Liver (tissue), 3 donors: Measurements from ENCODE around the gene TMEM178B.

Experiments used
- EGR1 ChIP-seq, 2 donors: IDR thresholded peaks; 2 replicates each; pipeline ENCODE4 v1.6.1; 2016 to 2018; ENCODE audit warnings: antibody characterized with exemption in 2 of 2, low read depth in 2 of 2
- FOXA1 ChIP-seq: IDR thresholded peaks from 2 replicates; pipeline ENCODE4 v1.6.1; 2016; ENCODE audit warnings: antibody characterized with exemption
- GABPA ChIP-seq, 2 donors: IDR thresholded peaks in 1 of 2; conservative IDR thresholded peaks in 1 of 2; 2 replicates each; pipeline ENCODE4 v1.6.1; 2016; ENCODE audit warnings: antibody characterized with exemption in 2 of 2, mild to moderate bottlenecking in 1 of 2, moderate library complexity in 1 of 2
- HNF4G ChIP-seq: IDR thresholded peaks from 2 replicates; pipeline ENCODE4 v1.6.1; 2016; ENCODE audit warnings: antibody characterized with exemption
- NR2F2 ChIP-seq: IDR thresholded peaks from 2 replicates; pipeline ENCODE4 v1.6.1; 2016; ENCODE audit warnings: antibody characterized with exemption
- RXRA ChIP-seq, 2 donors: IDR thresholded peaks; 2 replicates each; pipeline ENCODE4 v1.6.1; 2017 to 2018; ENCODE audit warnings: antibody characterized with exemption in 2 of 2, mild to moderate bottlenecking in 1 of 2
- TAF1 ChIP-seq: conservative IDR thresholded peaks from 2 replicates; pipeline ENCODE4 v1.6.1; 2016; ENCODE audit warnings: antibody characterized with exemption, mild to moderate bottlenecking
- YY1 ChIP-seq: IDR thresholded peaks from 2 replicates; pipeline ENCODE4 v1.6.1; 2016; ENCODE audit warnings: antibody characterized with exemption, mild to moderate bottlenecking
- TF ChIP-seq, protein P1 (sequence below): IDR thresholded peaks from 2 replicates; pipeline ENCODE4 v1.6.1; 2016; ENCODE audit warnings: antibody characterized with exemption, mild to moderate bottlenecking
- TF ChIP-seq, protein P2 (sequence below): fragments of 150-350 bp; IDR thresholded peaks from 2 replicates; pipeline ENCODE4 v1.5.1; 2017; ENCODE audit warnings: improper control_type of control experiment, low read depth, low read length; ENCODE audit not compliant: missing input control
- TF ChIP-seq, protein P3 (sequence below): IDR thresholded peaks from 2 replicates; pipeline ENCODE4 v1.6.1; 2016; ENCODE audit warnings: antibody characterized with exemption
- TF ChIP-seq, protein P4 (sequence below): IDR thresholded peaks from 2 replicates; pipeline ENCODE4 v1.6.1; 2016; ENCODE audit warnings: antibody characterized with exemption
- TF ChIP-seq, protein P5 (sequence below): IDR thresholded peaks from 2 replicates; pipeline ENCODE4 v1.6.1; 2016; ENCODE audit warnings: antibody characterized with exemption
- donor health status: healthy.
- donor health status: healthy.

DNA sequence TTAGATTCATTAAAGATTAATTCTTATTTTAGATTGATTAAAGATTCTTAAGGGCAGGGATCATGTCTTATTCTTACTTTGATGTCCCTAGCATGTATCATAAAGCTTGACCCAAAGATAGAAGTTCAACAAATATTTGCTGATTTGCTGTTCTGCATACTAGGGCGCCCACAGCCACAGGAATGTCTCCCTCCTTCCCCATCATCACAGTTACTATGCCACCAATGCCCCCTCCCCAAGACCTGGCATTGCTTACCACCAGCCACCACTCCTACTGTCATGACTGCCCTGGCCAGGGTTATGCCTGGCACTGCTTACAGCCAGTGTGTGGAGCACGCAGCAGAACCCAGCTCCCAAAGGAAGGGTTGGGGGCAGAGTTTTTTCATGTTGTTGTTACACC, 390.7 kb downstream of the TMEM178B start:
- TF ChIP-seq, protein P1, sequence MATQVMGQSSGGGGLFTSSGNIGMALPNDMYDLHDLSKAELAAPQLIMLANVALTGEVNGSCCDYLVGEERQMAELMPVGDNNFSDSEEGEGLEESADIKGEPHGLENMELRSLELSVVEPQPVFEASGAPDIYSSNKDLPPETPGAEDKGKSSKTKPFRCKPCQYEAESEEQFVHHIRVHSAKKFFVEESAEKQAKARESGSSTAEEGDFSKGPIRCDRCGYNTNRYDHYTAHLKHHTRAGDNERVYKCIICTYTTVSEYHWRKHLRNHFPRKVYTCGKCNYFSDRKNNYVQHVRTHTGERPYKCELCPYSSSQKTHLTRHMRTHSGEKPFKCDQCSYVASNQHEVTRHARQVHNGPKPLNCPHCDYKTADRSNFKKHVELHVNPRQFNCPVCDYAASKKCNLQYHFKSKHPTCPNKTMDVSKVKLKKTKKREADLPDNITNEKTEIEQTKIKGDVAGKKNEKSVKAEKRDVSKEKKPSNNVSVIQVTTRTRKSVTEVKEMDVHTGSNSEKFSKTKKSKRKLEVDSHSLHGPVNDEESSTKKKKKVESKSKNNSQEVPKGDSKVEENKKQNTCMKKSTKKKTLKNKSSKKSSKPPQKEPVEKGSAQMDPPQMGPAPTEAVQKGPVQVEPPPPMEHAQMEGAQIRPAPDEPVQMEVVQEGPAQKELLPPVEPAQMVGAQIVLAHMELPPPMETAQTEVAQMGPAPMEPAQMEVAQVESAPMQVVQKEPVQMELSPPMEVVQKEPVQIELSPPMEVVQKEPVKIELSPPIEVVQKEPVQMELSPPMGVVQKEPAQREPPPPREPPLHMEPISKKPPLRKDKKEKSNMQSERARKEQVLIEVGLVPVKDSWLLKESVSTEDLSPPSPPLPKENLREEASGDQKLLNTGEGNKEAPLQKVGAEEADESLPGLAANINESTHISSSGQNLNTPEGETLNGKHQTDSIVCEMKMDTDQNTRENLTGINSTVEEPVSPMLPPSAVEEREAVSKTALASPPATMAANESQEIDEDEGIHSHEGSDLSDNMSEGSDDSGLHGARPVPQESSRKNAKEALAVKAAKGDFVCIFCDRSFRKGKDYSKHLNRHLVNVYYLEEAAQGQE = no peak
- TF ChIP-seq RXRA (IDR thresholded peaks at IDR 0.05) (no peak), TAF1 (no peak), YY1 (no peak), FOXA1 (no peak), EGR1 (IDR thresholded peaks at IDR 0.05; ENCODE audit: low read depth in 2 of 2) (no peak), GABPA (IDR thresholded peaks at IDR 0.05 in 1 of 2, conservative IDR thresholded peaks at IDR 0.05 in 1 of 2) (no peak), HNF4G (no peak), NR2F2 (no peak)
- TF ChIP-seq, protein P2, sequence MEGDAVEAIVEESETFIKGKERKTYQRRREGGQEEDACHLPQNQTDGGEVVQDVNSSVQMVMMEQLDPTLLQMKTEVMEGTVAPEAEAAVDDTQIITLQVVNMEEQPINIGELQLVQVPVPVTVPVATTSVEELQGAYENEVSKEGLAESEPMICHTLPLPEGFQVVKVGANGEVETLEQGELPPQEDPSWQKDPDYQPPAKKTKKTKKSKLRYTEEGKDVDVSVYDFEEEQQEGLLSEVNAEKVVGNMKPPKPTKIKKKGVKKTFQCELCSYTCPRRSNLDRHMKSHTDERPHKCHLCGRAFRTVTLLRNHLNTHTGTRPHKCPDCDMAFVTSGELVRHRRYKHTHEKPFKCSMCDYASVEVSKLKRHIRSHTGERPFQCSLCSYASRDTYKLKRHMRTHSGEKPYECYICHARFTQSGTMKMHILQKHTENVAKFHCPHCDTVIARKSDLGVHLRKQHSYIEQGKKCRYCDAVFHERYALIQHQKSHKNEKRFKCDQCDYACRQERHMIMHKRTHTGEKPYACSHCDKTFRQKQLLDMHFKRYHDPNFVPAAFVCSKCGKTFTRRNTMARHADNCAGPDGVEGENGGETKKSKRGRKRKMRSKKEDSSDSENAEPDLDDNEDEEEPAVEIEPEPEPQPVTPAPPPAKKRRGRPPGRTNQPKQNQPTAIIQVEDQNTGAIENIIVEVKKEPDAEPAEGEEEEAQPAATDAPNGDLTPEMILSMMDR = no peak
- TF ChIP-seq, protein P3, sequence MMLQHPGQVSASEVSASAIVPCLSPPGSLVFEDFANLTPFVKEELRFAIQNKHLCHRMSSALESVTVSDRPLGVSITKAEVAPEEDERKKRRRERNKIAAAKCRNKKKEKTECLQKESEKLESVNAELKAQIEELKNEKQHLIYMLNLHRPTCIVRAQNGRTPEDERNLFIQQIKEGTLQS = no peak
- TF ChIP-seq, protein P4, sequence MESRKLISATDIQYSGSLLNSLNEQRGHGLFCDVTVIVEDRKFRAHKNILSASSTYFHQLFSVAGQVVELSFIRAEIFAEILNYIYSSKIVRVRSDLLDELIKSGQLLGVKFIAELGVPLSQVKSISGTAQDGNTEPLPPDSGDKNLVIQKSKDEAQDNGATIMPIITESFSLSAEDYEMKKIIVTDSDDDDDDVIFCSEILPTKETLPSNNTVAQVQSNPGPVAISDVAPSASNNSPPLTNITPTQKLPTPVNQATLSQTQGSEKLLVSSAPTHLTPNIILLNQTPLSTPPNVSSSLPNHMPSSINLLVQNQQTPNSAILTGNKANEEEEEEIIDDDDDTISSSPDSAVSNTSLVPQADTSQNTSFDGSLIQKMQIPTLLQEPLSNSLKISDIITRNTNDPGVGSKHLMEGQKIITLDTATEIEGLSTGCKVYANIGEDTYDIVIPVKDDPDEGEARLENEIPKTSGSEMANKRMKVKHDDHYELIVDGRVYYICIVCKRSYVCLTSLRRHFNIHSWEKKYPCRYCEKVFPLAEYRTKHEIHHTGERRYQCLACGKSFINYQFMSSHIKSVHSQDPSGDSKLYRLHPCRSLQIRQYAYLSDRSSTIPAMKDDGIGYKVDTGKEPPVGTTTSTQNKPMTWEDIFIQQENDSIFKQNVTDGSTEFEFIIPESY = no peak
- TF ChIP-seq, protein P5, sequence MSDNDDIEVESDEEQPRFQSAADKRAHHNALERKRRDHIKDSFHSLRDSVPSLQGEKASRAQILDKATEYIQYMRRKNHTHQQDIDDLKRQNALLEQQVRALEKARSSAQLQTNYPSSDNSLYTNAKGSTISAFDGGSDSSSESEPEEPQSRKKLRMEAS = no peak
